A673 (cell line): ENCODE data around the gene XPA. TPM values are rescaled to one million over a fixed set of nuclear protein-coding genes. Genes with fewer than 3 reads are reported as not detected.

ENCODE experiments used
- BruUV-seq: library from RNA; stranded (reverse); fragments of 400-500 nt; replicated peaks from 2 replicates; lab custom pipeline; 2021; lab: Mats Ljungman, UMichigan
- CTCF ChIA-PET: fragments of 300-600 bp; sonication (Branson Sonifier 250); formaldehyde crosslinking; loops from one replicate; lab custom pipeline; 2022; ENCODE audit warnings: antibody characterized with exemption; lab: Charles Lee
- POLR2A ChIA-PET: fragments of 300-600 bp; sonication (Branson Sonifier 250); formaldehyde crosslinking; loops from one replicate; lab custom pipeline; 2022; ENCODE audit warnings: antibody characterized with exemption; ENCODE audit not compliant: low non-redundant PET; lab: Charles Lee
- DNase-seq: peaks from one replicate; pipeline ENCODE4 v3.0.0-alpha.2; 2015; ENCODE audit warnings: low spot score
- H3K27ac ChIP-seq: fragments of 200-600 bp; sonication (generic); 2 replicates; pipeline ENCODE4 v1.5.1; 2016; ENCODE audit warnings: mixed run types, low read depth, mild to moderate bottlenecking, mixed read lengths, antibody characterized with exemption, low read length; ENCODE audit not compliant: poor library complexity, severe bottlenecking
- H3K27me3 ChIP-seq: fragments of 200-600 bp; sonication (generic); replicated peaks from 2 replicates; pipeline ENCODE4 v1.6.1; 2017; ENCODE audit warnings: mixed run types, low read depth, mild to moderate bottlenecking, mixed read lengths, antibody characterized with exemption, low read length; ENCODE audit not compliant: insufficient read depth, poor library complexity
- H3K36me3 ChIP-seq: fragments of 200-600 bp; sonication (generic); 2 replicates; pipeline ENCODE4 v1.6.1; 2016; ENCODE audit warnings: mixed run types, mild to moderate bottlenecking, mixed read lengths, antibody characterized with exemption, low read length; ENCODE audit not compliant: insufficient read depth, poor library complexity, severe bottlenecking
- H3K4me1 ChIP-seq: fragments of 200-600 bp; sonication (generic); 2 replicates; pipeline ENCODE4 v1.6.1; 2017; ENCODE audit warnings: mixed run types, mild to moderate bottlenecking, mixed read lengths, antibody characterized with exemption, low read length; ENCODE audit not compliant: insufficient read depth, poor library complexity, severe bottlenecking
- H3K4me3 ChIP-seq: fragments of 200-600 bp; sonication (generic); 2 replicates; pipeline ENCODE4 v1.5.1; 2016; ENCODE audit warnings: low read depth, mixed run types, mild to moderate bottlenecking, mixed read lengths, low read length; ENCODE audit not compliant: poor library complexity, severe bottlenecking
- H3K9me3 ChIP-seq: fragments of 200-600 bp; sonication (generic); 2 replicates; pipeline ENCODE4 v1.6.1; 2016; ENCODE audit warnings: mixed run types, low read depth, mild to moderate bottlenecking, mixed read lengths, antibody characterized with exemption, low read length; ENCODE audit not compliant: poor library complexity, severe bottlenecking
- EZH2 ChIP-seq: fragments of 200-600 bp; sonication (generic); IDR thresholded peaks from 2 replicates; pipeline ENCODE4 v1.6.1; 2017; ENCODE audit warnings: borderline replicate concordance, low read depth, mild to moderate bottlenecking, mixed read lengths, antibody characterized with exemption, low read length; ENCODE audit not compliant: poor library complexity, severe bottlenecking
- intact Hi-C: fragments of 100-400 bp; cut with micrococcal nuclease; formaldehyde crosslinking; loops from one replicate; pipeline ENCODE4 v1.10.0; 2022; ENCODE audit not compliant: unreplicated experiment
- total RNA-seq: library from RNA; stranded (reverse); gene quantifications from 2 replicates; pipeline ENCODE4 v1.2.3, GENCODE V29; 2021
- TF ChIP-seq, protein P1 (sequence below): fragments of 300-800, 200-600 bp; sonication (generic); conservative IDR thresholded peaks from 2 replicates; pipeline ENCODE4 v1.5.1; 2017; ENCODE audit warnings: low read depth, mild to moderate bottlenecking, antibody characterized with exemption, low read length, moderate library complexity, mixed read lengths

Gene XPA
- total RNA-seq, 1 experiment from 2014 or later = 15.6 TPM

DNA sequence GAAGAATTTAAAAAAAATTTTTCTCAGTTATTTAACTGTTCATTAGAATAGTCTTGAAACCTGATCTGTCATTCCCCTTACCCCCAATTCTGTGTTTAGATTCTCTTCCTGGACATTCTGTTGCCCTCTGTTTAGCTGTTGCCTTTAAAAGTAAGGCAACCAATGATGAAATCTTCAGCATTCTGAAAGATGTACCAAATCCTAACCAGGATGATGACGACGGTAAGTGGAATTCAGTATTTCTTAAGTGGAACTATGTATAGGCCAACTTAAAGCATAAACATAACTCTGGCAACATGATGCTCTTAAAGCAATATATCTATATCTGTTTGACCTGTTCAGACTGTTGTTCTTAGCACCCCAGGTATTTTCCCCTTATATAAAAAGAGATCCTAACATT, 36.3 kb downstream of the XPA start:
- intact Hi-C loops = no loop called here
- H3K4me3 ChIP-seq = no peak overlapping the region
- H3K36me3 ChIP-seq = peaks cover 93% of the 10 kb centered on the region
- TF ChIP-seq, protein P1, sequence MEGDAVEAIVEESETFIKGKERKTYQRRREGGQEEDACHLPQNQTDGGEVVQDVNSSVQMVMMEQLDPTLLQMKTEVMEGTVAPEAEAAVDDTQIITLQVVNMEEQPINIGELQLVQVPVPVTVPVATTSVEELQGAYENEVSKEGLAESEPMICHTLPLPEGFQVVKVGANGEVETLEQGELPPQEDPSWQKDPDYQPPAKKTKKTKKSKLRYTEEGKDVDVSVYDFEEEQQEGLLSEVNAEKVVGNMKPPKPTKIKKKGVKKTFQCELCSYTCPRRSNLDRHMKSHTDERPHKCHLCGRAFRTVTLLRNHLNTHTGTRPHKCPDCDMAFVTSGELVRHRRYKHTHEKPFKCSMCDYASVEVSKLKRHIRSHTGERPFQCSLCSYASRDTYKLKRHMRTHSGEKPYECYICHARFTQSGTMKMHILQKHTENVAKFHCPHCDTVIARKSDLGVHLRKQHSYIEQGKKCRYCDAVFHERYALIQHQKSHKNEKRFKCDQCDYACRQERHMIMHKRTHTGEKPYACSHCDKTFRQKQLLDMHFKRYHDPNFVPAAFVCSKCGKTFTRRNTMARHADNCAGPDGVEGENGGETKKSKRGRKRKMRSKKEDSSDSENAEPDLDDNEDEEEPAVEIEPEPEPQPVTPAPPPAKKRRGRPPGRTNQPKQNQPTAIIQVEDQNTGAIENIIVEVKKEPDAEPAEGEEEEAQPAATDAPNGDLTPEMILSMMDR = no peak
- TF ChIP-seq EZH2 = no peak
- no peaks in the 10 kb centered on the region for H3K4me1 ChIP-seq
- CTCF ChIA-PET = no interaction called here
- no peaks in the 10 kb centered on the region for H3K27me3 ChIP-seq
- no peaks in the 10 kb centered on the region for H3K9me3 ChIP-seq
- BruUV-seq = no TSS peak
- H3K27ac ChIP-seq = no peak overlapping the region
- no peak for DNase-seq
- POLR2A ChIA-PET = no interaction called here

- intact Hi-C loops = no loop called here
- no TSS peak for BruUV-seq
- Histone ChIP-seq H3K9me3 (no peaks in the 10 kb centered on the region), H3K36me3 (peaks cover 95% of the 10 kb centered on the region), H3K4me3 (no peak overlapping the region), H3K27ac (no peak overlapping the region), H3K27me3 (no peaks in the 10 kb centered on the region), H3K4me1 (no peaks in the 10 kb centered on the region)
- POLR2A ChIA-PET = no interaction called here
- CTCF ChIA-PET = no interaction called here
- no peak for DNase-seq
- TF ChIP-seq EZH2 = no peak
- TF ChIP-seq, protein P1 = no peak
Observed at GRCh38 chr9:97660340-97660739, 36.8 kb downstream of the XPA start.

DNA sequence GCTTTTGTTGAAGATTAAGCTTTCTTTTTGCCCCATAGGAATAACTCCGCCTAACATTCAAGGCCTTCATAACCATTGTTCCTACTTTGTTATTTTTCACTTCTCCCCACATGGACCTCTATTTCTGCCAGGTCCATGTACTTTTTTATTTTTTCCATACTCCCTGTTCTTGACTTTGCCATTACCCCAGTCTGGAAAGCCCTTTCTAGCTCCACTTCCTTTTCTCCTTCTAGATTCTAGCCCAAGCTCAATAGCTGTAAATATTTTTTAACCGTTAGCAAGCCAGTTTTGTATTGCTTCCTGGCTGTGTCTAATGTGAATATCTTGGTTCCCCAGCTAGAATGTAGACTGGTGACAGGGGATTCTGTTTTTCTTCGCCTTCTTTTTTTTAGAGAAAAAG, 37.4 kb downstream of the XPA start:
- BruUV-seq = no TSS peak
- peaks cover 94% of the 10 kb centered on the region for H3K36me3 ChIP-seq
- intact Hi-C loops = no loop called here

More for the DNA sequence above, 37.4 kb downstream of the XPA start:
- Histone ChIP-seq H3K4me3 (no peak overlapping the region), H3K27me3 (no peaks in the 10 kb centered on the region), H3K27ac (no peak overlapping the region), H3K9me3 (no peaks in the 10 kb centered on the region), H3K4me1 (no peaks in the 10 kb centered on the region)
- TF ChIP-seq EZH2 = no peak
- TF ChIP-seq, protein P1 = no peak
- DNase-seq = no peak
- ChIA-PET POLR2A (no interaction called here), CTCF (no interaction called here)
